Measurements from ENCODE around the gene DLGAP4.
"Not testable (repeated sequence)": the region's sequence is repeated elsewhere in the genome, so short reads cannot be mapped to it uniquely, and the experiment has no call there.

The DLGAP4 gene

GRCh38 chr20:36475054-36475453, 168.9 kb downstream of the DLGAP4 start:
- H3K27me3 ChIP-seq (ENCODE audit: control insufficient read depth, insufficient read depth, low read length); H3K9ac ChIP-seq (ENCODE audit: low read depth, low read length); H3K36me3 ChIP-seq (ENCODE audit: control insufficient read depth, insufficient read depth, low read length); H3K4me3 ChIP-seq (ENCODE audit: low read depth, low read length); H3K27ac ChIP-seq (ENCODE audit: low read depth, low read length); H3K9me3 ChIP-seq (ENCODE audit: control insufficient read depth, insufficient read depth, low read length): not testable (repeated sequence)
- H3K4me1 ChIP-seq (ENCODE audit: control insufficient read depth, insufficient read depth, low read length): peaks cover 20% of the 10 kb centered on the region

- Histone ChIP-seq H3K9ac (ENCODE audit: low read depth, low read length) (no peak overlapping the region), H3K9me3 (ENCODE audit: control insufficient read depth, insufficient read depth, low read length) (no peaks in the 10 kb centered on the region), H3K4me3 (ENCODE audit: low read depth, low read length) (no peak overlapping the region), H3K4me1 (ENCODE audit: control insufficient read depth, insufficient read depth, low read length) (peaks cover 9% of the 10 kb centered on the region), H3K36me3 (ENCODE audit: control insufficient read depth, insufficient read depth, low read length) (no peaks in the 10 kb centered on the region), H3K27ac (ENCODE audit: low read depth, low read length) (no peak overlapping the region), H3K27me3 (ENCODE audit: control insufficient read depth, insufficient read depth, low read length) (no peaks in the 10 kb centered on the region)
Observed at GRCh38 chr20:36477475-36477874, 171.3 kb downstream of the DLGAP4 start.

- Histone ChIP-seq H3K4me1 (ENCODE audit: control insufficient read depth, insufficient read depth, low read length) (peaks cover 1% of the 10 kb centered on the region; the same call in 1 of the 2 replicates), H3K4me3 (ENCODE audit: low read depth, low read length) (no peak overlapping the region), H3K9me3 (ENCODE audit: control insufficient read depth, insufficient read depth, low read length) (no peaks in the 10 kb centered on the region), H3K9ac (ENCODE audit: low read depth, low read length) (no peak overlapping the region), H3K27me3 (ENCODE audit: control insufficient read depth, insufficient read depth, low read length) (no peaks in the 10 kb centered on the region), H3K36me3 (ENCODE audit: control insufficient read depth, insufficient read depth, low read length) (no peaks in the 10 kb centered on the region), H3K27ac (ENCODE audit: low read depth, low read length) (no peak overlapping the region)
Observed at GRCh38 chr20:36478137-36478905, 172.2 kb downstream of the DLGAP4 start.

- H3K9me3 ChIP-seq (ENCODE audit: control insufficient read depth, insufficient read depth, low read length): no peaks in the 10 kb centered on the region
- H3K27ac ChIP-seq (ENCODE audit: low read depth, low read length): no peak overlapping the region
- no peaks in the 10 kb centered on the region for H3K27me3 ChIP-seq (ENCODE audit: control insufficient read depth, insufficient read depth, low read length)
- H3K9ac ChIP-seq (ENCODE audit: low read depth, low read length): no peak overlapping the region
- no peaks in the 10 kb centered on the region for H3K36me3 ChIP-seq (ENCODE audit: control insufficient read depth, insufficient read depth, low read length)
- H3K4me3 ChIP-seq (ENCODE audit: low read depth, low read length): no peak overlapping the region
- no peaks in the 10 kb centered on the region; the same call in 1 of the 2 replicates for H3K4me1 ChIP-seq (ENCODE audit: control insufficient read depth, insufficient read depth, low read length)
Observed at GRCh38 chr20:36479938-36480337, 173.8 kb downstream of the DLGAP4 start.

- no peak overlapping the region for H3K4me3 ChIP-seq (ENCODE audit: low read depth, low read length)
- no peaks in the 10 kb centered on the region for H3K9me3 ChIP-seq (ENCODE audit: control insufficient read depth, insufficient read depth, low read length)
- no peaks in the 10 kb centered on the region for H3K27me3 ChIP-seq (ENCODE audit: control insufficient read depth, insufficient read depth, low read length)
- no peak overlapping the region for H3K27ac ChIP-seq (ENCODE audit: low read depth, low read length)
- H3K4me1 ChIP-seq (ENCODE audit: control insufficient read depth, insufficient read depth, low read length): no peaks in the 10 kb centered on the region; the same call in 1 of the 2 replicates
- no peaks in the 10 kb centered on the region for H3K36me3 ChIP-seq (ENCODE audit: control insufficient read depth, insufficient read depth, low read length)
- no peak overlapping the region for H3K9ac ChIP-seq (ENCODE audit: low read depth, low read length)
Observed at GRCh38 chr20:36480456-36481048, 174.4 kb downstream of the DLGAP4 start.

GRCh38 chr20:36481380-36482043, 175.4 kb downstream of the DLGAP4 start:
- Histone ChIP-seq H3K9ac (ENCODE audit: low read depth, low read length) (no peak overlapping the region), H3K27ac (ENCODE audit: low read depth, low read length) (no peak overlapping the region)

GRCh38 chr20:36482044-36482473, 175.9 kb downstream of the DLGAP4 start:
- Histone ChIP-seq H3K4me1 (ENCODE audit: control insufficient read depth, insufficient read depth, low read length) (no peaks in the 10 kb centered on the region; the same call in 1 of the 2 replicates), H3K27me3 (ENCODE audit: control insufficient read depth, insufficient read depth, low read length) (no peaks in the 10 kb centered on the region), H3K9me3 (ENCODE audit: control insufficient read depth, insufficient read depth, low read length) (no peaks in the 10 kb centered on the region), H3K9ac (ENCODE audit: low read depth, low read length) (no peak overlapping the region), H3K36me3 (ENCODE audit: control insufficient read depth, insufficient read depth, low read length) (no peaks in the 10 kb centered on the region), H3K27ac (ENCODE audit: low read depth, low read length) (no peak overlapping the region), H3K4me3 (ENCODE audit: low read depth, low read length) (no peak overlapping the region)

More at GRCh38 chr20:36481380-36482043, 175.4 kb downstream of the DLGAP4 start:
- H3K9me3 ChIP-seq (ENCODE audit: control insufficient read depth, insufficient read depth, low read length): no peaks in the 10 kb centered on the region
- H3K4me1 ChIP-seq (ENCODE audit: control insufficient read depth, insufficient read depth, low read length): no peaks in the 10 kb centered on the region; the same call in 1 of the 2 replicates
- no peaks in the 10 kb centered on the region for H3K36me3 ChIP-seq (ENCODE audit: control insufficient read depth, insufficient read depth, low read length)
- H3K4me3 ChIP-seq (ENCODE audit: low read depth, low read length): no peak overlapping the region
- H3K27me3 ChIP-seq (ENCODE audit: control insufficient read depth, insufficient read depth, low read length): no peaks in the 10 kb centered on the region

GRCh38 chr20:36483209-36483918, 177.2 kb downstream of the DLGAP4 start:
- Histone ChIP-seq H3K4me1 (ENCODE audit: control insufficient read depth, insufficient read depth, low read length) (no peaks in the 10 kb centered on the region; the same call in 1 of the 2 replicates), H3K9ac (ENCODE audit: low read depth, low read length) (no peak overlapping the region), H3K27ac (ENCODE audit: low read depth, low read length) (no peak overlapping the region), H3K27me3 (ENCODE audit: control insufficient read depth, insufficient read depth, low read length) (no peaks in the 10 kb centered on the region), H3K9me3 (ENCODE audit: control insufficient read depth, insufficient read depth, low read length) (no peaks in the 10 kb centered on the region), H3K4me3 (ENCODE audit: low read depth, low read length) (no peak overlapping the region), H3K36me3 (ENCODE audit: control insufficient read depth, insufficient read depth, low read length) (no peaks in the 10 kb centered on the region)

- H3K4me1 ChIP-seq (ENCODE audit: control insufficient read depth, insufficient read depth, low read length): no peaks in the 10 kb centered on the region; the same call in 1 of the 2 replicates
- no peak overlapping the region for H3K4me3 ChIP-seq (ENCODE audit: low read depth, low read length)
- H3K36me3 ChIP-seq (ENCODE audit: control insufficient read depth, insufficient read depth, low read length): no peaks in the 10 kb centered on the region
- no peaks in the 10 kb centered on the region for H3K9me3 ChIP-seq (ENCODE audit: control insufficient read depth, insufficient read depth, low read length)
- H3K27ac ChIP-seq (ENCODE audit: low read depth, low read length): no peak overlapping the region
- H3K9ac ChIP-seq (ENCODE audit: low read depth, low read length): no peak overlapping the region
- no peaks in the 10 kb centered on the region for H3K27me3 ChIP-seq (ENCODE audit: control insufficient read depth, insufficient read depth, low read length)
Observed at GRCh38 chr20:36483919-36484808, 178.0 kb downstream of the DLGAP4 start.

GRCh38 chr20:36485286-36485685, 179.1 kb downstream of the DLGAP4 start:
- Histone ChIP-seq H3K27me3 (ENCODE audit: control insufficient read depth, insufficient read depth, low read length) (no peaks in the 10 kb centered on the region), H3K36me3 (ENCODE audit: control insufficient read depth, insufficient read depth, low read length) (no peaks in the 10 kb centered on the region), H3K9ac (ENCODE audit: low read depth, low read length) (no peak overlapping the region), H3K4me3 (ENCODE audit: low read depth, low read length) (no peak overlapping the region), H3K27ac (ENCODE audit: low read depth, low read length) (no peak overlapping the region), H3K9me3 (ENCODE audit: control insufficient read depth, insufficient read depth, low read length) (no peaks in the 10 kb centered on the region), H3K4me1 (ENCODE audit: control insufficient read depth, insufficient read depth, low read length) (no peaks in the 10 kb centered on the region; the same call in 1 of the 2 replicates)

Data from HUES48 (cell line).